ENCODE data around the gene RBMY1F.
"Not testable (repeated sequence)": the region's sequence is repeated elsewhere in the genome, so short reads cannot be mapped to it uniquely, and the experiment has no call there.

RBMY1F gene

GRCh38 chrY:22182823-22183222 lies at the start of gene RBMY1F:
RBMY1F (minus strand) TSS chrY:22182923; CDS start chrY:22180969, 1,954 bp downstream.
- DNase-seq, result not testable (repeated sequence)

GRCh38 chrY:22151144-22151543 lies 31.6 kb downstream of the RBMY1F start:
- not testable (repeated sequence) for DNase-seq

- not testable (repeated sequence) for DNase-seq
Measured at GRCh38 chrY:22141011-22141695, 41.6 kb downstream of the RBMY1F start.

- not testable (repeated sequence) for DNase-seq
Measured at GRCh38 chrY:22134719-22135118, 48.0 kb downstream of the RBMY1F start.

- DNase-seq, result not testable (repeated sequence)
Measured at GRCh38 chrY:22130494-22130893, 52.2 kb downstream of the RBMY1F start.
